GM19372 (cell line): Measurements from ENCODE around the gene METTL8.

Experiments
- ATAC-seq: cut with Tn5 transposase; IDR thresholded peaks from one replicate; pipeline ENCODE4 v1.9.1; 2021; ENCODE audit warnings: mild to moderate bottlenecking, low read depth, moderate library complexity; ENCODE audit not compliant: unreplicated experiment

The METTL8 gene

DNA sequence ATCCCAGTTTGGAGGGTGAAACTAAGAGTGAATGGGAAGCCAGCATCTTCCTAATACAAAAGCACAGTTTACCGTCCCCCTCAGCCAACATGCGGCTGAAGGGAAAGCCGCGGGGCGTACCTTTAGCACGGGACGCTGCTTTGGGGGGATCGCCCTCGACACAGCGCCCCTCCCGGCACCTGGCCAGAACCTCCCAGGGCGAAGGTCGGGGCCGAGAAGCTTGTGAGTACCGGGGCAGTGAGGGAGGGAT lies at the start of gene METTL8:
TSS of gene METTL8 (minus strand) at position 228 of the 250 bp plus-strand sequence. CDS start 41,805 bp downstream, outside the sequence.
- no peak for ATAC-seq

DNA sequence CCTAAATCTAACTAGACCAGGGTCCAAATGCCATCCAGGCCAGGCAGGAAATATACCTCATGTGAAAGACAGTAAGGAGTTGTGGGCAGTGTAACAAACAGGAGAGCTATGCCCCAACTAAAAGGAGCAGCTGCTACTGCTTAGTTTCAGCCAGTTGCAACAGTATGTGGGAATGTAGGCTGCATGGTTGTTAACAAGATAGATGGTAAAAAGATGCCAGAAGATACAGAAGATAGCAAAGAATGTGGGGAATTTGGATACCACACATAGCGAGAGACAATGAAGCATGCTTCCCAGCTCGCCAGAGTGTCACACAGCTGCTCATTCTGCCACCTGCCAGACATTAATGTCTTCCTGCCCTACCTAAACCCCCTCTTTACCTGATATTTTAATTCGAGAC lies 49.1 kb upstream of the METTL8 start:
- ATAC-seq = no peak

- no peak for ATAC-seq
These were observed 48.5 kb upstream of the METTL8 start for GRCh38 chr2:171482308-171482707.

- ATAC-seq = no peak
These were observed 47.1 kb upstream of the METTL8 start for GRCh38 chr2:171480908-171481307.

- no peak for ATAC-seq
These were observed 45.5 kb upstream of the METTL8 start for GRCh38 chr2:171479154-171479814.

- ATAC-seq = no peak
These were observed 44.6 kb upstream of the METTL8 start for GRCh38 chr2:171478345-171478744.

DNA sequence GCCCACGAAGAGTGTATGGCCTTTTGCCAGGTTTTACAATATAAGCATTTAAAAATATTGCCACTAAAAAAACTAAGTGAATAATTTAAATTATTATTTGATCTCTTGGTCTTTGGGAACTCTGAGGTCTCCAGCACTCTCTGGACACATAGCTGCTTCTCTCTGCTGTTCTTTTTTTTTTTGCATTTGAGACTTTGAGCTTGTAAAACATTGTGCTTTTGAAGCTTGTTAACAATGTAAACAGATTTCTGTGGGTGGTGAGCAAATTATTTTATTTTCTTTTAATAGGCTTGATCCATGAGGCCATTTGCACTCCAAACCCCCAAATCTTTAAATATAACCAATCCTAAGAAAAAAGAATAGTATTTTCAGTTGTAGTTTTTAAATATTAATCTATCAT lies 42.2 kb upstream of the METTL8 start:
- no peak for ATAC-seq

DNA sequence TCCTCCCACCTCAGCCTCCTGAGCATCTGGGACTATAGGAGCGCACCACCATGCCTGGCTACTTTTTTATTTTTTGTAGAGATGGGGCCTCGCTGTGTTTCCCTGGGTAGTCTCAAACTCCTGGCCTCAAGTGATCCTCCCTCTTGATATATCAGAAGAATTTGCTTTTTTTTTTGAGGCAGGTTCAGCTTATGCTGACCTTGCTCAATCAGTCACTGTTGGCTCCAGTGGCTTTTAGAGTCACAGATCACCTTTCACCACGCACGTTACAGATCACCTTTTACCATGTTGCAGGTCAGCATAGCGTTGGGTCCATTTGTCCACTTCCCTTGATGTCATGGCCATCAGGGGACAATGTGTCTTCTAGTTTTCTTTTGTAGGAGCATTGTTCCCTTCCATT lies 36.3 kb upstream of the METTL8 start:
- no peak for ATAC-seq

- ATAC-seq = no peak
These were observed 35.4 kb upstream of the METTL8 start for GRCh38 chr2:171469176-171469575.

GRCh38 chr2:171460537-171460936 lies 26.7 kb upstream of the METTL8 start:
- ATAC-seq = no peak

- ATAC-seq = no peak
These were observed 25.7 kb upstream of the METTL8 start for GRCh38 chr2:171459498-171459897.

DNA sequence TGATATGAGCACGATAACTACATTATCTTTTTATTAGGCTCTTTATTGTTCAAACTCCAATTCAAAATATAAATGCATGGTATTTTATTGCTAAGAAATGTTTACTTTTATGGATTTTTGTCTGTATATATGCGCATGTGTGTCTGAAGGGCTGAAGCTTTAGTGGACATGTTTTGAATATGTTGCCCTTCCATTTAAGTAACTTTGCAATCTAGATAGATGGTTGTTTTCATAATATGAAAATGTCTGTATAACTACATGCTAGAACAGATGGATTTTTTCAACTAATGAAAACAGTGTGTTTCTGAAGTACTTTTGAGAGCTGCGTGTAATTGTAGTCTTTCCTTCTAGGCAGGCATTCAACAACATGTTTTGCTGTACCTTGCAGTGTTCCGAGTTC lies 19.0 kb upstream of the METTL8 start:
- ATAC-seq = no peak

GRCh38 chr2:171451074-171451473 lies 17.3 kb upstream of the METTL8 start:
- ATAC-seq = no peak

GRCh38 chr2:171447675-171448074 lies 13.9 kb upstream of the METTL8 start:
- ATAC-seq = no peak

- no peak for ATAC-seq
These were observed 7.7 kb upstream of the METTL8 start for GRCh38 chr2:171441470-171441869.

DNA sequence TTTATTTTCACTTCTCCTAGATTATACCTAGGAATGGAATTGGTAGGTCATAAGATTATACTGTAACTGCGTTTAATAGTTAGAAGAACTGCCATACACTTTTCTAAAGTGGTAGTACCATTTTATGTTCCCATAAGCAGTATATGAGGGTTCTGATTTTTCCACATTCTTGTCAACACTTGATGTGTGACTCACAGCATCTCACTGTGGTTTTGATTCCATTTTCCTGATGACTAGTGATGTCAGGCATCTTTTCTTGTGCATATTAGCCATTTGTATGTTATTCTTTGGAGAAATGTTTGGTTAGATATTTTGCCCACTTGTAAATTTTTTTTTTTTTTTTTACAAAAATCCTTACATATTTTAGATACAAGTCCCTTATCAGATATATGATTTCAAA lies 2.5 kb upstream of the METTL8 start:
- no peak for ATAC-seq

DNA sequence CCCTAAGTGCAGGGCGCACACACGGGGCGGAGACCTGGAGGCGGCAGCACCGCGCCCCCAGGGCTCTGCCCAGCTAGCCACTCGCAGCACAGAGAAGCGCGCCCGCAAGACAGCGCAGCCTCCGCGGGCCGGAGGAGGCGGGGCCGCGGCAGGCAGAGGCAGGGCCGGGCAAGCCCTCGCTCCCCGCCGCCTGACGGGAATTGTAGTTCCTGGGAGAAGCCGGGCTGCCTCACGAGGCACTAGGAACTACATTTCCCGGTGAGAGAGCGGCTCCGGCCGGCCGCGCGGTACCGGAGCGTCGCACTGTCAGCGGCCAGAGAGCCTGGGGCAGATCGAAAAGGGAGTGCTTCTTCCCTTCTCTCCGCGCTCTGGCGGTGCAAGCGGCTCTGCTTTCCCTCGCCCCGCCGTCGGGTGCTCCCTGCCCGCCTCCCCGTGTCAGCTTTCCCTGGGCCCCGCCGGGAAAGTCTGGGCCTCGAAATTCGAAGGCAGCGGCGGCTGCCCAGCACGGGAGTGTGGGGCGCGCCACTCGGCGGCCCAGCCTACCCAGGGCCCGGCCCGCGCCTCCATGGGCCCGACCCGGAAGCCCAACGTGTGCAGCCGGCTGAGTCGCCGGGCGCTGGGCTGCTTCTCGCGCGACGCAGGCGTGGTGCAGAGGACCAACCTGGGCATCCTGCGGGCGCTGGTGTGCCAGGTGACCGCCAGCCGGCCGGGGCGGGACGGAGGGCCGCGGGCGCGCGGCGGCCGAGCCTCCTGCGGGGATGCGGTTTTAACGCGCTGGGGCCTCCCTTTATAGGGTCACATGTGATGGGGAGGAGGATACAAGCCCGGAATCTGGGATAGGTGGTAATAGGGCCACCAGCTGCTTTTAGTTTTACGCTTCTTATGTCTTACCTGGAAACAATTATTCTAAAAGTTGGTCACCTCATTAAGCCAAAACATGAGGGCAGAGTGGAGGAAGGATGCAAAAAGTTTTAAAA lies 511 bp upstream of the METTL8 start, which contains the start of gene DCAF17:
TSS of gene DCAF17 (plus strand) at position 214 of the 977 bp plus-strand sequence. CDS start at position 566, 352 bp downstream.
- ATAC-seq = peak; percentile 84

GRCh38 chr2:171432969-171433762 lies 624 bp downstream of the METTL8 start:
- no peak for ATAC-seq

GRCh38 chr2:171432206-171432968 lies 1.4 kb downstream of the METTL8 start:
- no peak for ATAC-seq

DNA sequence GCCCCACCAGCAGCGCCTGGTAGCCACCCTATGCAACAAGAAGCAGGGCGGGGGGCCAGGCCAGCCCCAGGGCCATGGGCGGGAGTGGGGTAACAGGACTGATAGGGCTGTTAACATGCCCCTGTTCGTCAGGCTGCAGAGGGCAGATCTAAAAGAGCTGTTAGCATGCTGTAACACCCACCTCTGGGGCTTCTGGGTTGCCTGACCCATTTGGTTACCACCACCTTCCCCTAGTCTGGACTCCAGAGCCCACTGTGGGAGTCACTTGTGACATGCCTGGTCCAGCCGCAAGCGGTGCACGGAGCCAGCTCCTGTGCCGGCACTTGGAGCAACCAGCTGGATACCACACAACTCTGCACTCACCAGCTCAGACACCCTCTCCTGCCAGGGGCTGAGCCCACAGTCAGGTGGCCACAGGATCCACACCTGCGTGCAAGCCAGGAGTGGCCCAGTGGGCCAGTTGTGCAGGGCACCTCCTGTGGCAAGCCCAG lies 2.1 kb downstream of the METTL8 start:
- no peak for ATAC-seq
